Measurements from ENCODE around the gene KRTAP21-3. TPM values are rescaled to one million over a fixed set of nuclear protein-coding genes. Genes with fewer than 3 reads are reported as not detected.

KRTAP21-3 gene
- total RNA-seq, 2 experiments from 2014 or later, result not detected

DNA sequence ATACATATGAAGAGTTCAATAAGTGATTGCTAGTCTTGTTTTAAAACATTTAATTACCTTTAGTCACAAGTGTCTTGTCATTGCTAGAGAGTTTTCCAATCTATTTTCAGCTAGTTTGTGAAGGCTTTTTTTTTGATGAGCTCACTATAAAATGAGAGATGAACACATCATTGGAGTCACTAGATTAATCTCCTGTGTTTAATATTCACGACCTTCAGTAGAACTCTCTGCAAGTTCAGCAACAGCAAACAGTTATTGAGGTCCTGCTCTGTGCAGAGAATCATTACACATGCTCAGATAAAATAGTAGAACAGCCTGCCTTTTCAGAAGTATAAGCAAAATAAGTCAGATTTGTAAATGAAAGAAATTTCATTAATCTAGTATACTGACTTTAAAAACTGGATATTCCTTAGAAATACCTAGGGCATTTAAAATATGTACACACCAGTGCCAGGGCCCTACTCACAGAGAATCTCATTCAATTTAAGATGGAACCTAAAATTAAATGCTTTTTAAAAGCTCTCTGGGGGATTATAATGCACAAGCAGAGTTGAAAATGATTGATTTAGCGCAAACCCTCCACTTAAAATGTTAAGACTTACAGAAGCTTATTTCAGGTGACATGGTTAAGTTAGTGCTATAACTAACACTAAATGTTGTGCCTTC is 45.5 kb downstream of the KRTAP21-3 start:
- BruUV-seq (replicated peaks), result no TSS peak

DNA sequence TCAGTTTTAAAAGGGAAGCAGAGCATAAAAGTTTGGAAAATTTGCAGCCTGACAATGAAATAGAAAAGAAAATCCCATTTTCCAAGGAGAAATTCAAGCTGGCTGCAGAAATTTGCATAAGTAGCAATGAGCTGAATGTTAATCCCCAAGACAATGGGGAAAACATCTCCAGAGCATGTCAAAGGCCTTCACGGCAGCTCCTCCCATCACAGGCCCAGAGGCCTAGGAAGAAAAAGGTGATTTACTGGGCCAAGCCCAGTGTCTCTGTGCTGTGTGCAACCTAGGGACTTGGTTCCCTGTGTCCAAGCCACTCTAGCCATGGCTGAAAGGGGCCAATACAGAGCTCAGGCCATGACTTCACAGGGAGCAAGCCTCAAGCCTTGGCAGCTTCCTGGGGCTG is 49.8 kb downstream of the KRTAP21-3 start:
- no peaks in the 10 kb centered on the region for H3K79me2 ChIP-seq (ENCODE audit: insufficient read depth, low read depth, low read length)
- no peaks in the 10 kb centered on the region for H3K9me3 ChIP-seq (ENCODE audit: low read length)
- TF ChIP-seq, protein P1, sequence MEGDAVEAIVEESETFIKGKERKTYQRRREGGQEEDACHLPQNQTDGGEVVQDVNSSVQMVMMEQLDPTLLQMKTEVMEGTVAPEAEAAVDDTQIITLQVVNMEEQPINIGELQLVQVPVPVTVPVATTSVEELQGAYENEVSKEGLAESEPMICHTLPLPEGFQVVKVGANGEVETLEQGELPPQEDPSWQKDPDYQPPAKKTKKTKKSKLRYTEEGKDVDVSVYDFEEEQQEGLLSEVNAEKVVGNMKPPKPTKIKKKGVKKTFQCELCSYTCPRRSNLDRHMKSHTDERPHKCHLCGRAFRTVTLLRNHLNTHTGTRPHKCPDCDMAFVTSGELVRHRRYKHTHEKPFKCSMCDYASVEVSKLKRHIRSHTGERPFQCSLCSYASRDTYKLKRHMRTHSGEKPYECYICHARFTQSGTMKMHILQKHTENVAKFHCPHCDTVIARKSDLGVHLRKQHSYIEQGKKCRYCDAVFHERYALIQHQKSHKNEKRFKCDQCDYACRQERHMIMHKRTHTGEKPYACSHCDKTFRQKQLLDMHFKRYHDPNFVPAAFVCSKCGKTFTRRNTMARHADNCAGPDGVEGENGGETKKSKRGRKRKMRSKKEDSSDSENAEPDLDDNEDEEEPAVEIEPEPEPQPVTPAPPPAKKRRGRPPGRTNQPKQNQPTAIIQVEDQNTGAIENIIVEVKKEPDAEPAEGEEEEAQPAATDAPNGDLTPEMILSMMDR (conservative IDR thresholded peaks at IDR 0.05; ENCODE audit: low read length), result no peak
- TF ChIP-seq EZH2phosphoT487 (IDR thresholded peaks at IDR 0.05; ENCODE audit: borderline replicate concordance, low read depth, low read length), result no peak
- H4K20me1 ChIP-seq (ENCODE audit: insufficient read depth, low read length), result no peaks in the 10 kb centered on the region
- no peaks in the 10 kb centered on the region for H3K9me2 ChIP-seq (ENCODE audit: insufficient read depth, low read length)
- intact Hi-C loops (cut with micrococcal nuclease; ENCODE audit: unreplicated experiment), result no loop called here
- DNase-seq (ENCODE audit: low spot score), result no peak
- ChIA-PET CTCF (ENCODE audit: unreplicated experiment) (no interaction called here), POLR2A (interaction anchor here (0.7 kb wide), 1 partner anchor 163 kb away, joined by 3 read pairs; no protein-coding TSS in a partner anchor)
- H2AFZ ChIP-seq (ENCODE audit: low read length), result no peak overlapping the region
- no peak overlapping the region for H3K4me2 ChIP-seq (ENCODE audit: low read length)
- H3K27ac ChIP-seq (ENCODE audit: low read depth, low read length, poor library complexity, severe bottlenecking), result no peak overlapping the region
- H3K4me1 ChIP-seq (ENCODE audit: insufficient read depth, low read length, poor library complexity, severe bottlenecking), result no peaks in the 10 kb centered on the region
- BruUV-seq (replicated peaks), result no TSS peak
- H3K36me3 ChIP-seq (ENCODE audit: insufficient read depth, low read length), result no peaks in the 10 kb centered on the region
- no peak overlapping the region for H3K4me3 ChIP-seq (ENCODE audit: low read depth, low read length, poor library complexity, severe bottlenecking)

More for the DNA sequence above, 45.5 kb downstream of the KRTAP21-3 start:
- Histone ChIP-seq H4K20me1 (ENCODE audit: insufficient read depth, low read length) (no peaks in the 10 kb centered on the region), H3K9me2 (ENCODE audit: insufficient read depth, low read length) (no peaks in the 10 kb centered on the region), H3K79me2 (ENCODE audit: insufficient read depth, low read depth, low read length) (no peaks in the 10 kb centered on the region), H3K36me3 (ENCODE audit: insufficient read depth, low read length) (no peaks in the 10 kb centered on the region), H3K4me2 (ENCODE audit: low read length) (no peak overlapping the region), H2AFZ (ENCODE audit: low read length) (no peak overlapping the region), H3K4me3 (ENCODE audit: low read depth, low read length, poor library complexity, severe bottlenecking) (no peak overlapping the region), H3K9me3 (ENCODE audit: low read length) (no peaks in the 10 kb centered on the region), H3K27ac (ENCODE audit: low read depth, low read length, poor library complexity, severe bottlenecking) (no peak overlapping the region), H3K4me1 (ENCODE audit: insufficient read depth, low read length, poor library complexity, severe bottlenecking) (no peaks in the 10 kb centered on the region)
- TF ChIP-seq, protein P1 (conservative IDR thresholded peaks at IDR 0.05; ENCODE audit: low read length), result no peak
- TF ChIP-seq EZH2phosphoT487 (IDR thresholded peaks at IDR 0.05; ENCODE audit: borderline replicate concordance, low read depth, low read length), result no peak
- intact Hi-C loops (cut with micrococcal nuclease; ENCODE audit: unreplicated experiment), result no loop called here
- ChIA-PET CTCF (ENCODE audit: unreplicated experiment) (no interaction called here), POLR2A (interaction anchor here (1.0 kb wide), 1 partner anchor 11 kb away, joined by 3 read pairs; no protein-coding TSS in a partner anchor)
- no peak for DNase-seq (ENCODE audit: low spot score)

Small RNA genes within 50 kb of the gene (small RNA-seq; reads per million reads assigned to genes)
- not detected for gene AP000244.1
- gene KRTAP21-3, result not detected

Other genes with a start within 250 kb of the KRTAP21-3 start
- gene KRTAP19-1, start 238.4 kb downstream of the KRTAP21-3 start, total RNA-seq (2014; rRNA removed; shearing (Covaris generic)), result not detected in 2 replicates
- not detected in 2 replicates for gene KRTAP19-1, start 238.4 kb downstream of the KRTAP21-3 start, total RNA-seq (2022)
- not detected in 2 replicates for gene KRTAP19-2, start 231.3 kb downstream of the KRTAP21-3 start, total RNA-seq (2014; rRNA removed; shearing (Covaris generic))
- not detected in 2 replicates for gene KRTAP19-2, start 231.3 kb downstream of the KRTAP21-3 start, total RNA-seq (2022)
- gene KRTAP19-3, start 226.8 kb downstream of the KRTAP21-3 start, total RNA-seq (2014; rRNA removed; shearing (Covaris generic)), result not detected in 2 replicates
- not detected in 2 replicates for gene KRTAP19-3, start 226.8 kb downstream of the KRTAP21-3 start, total RNA-seq (2022)
- not detected in 2 replicates for gene KRTAP19-4, start 221.6 kb downstream of the KRTAP21-3 start, total RNA-seq (2014; rRNA removed; shearing (Covaris generic))
- not detected in 2 replicates for gene KRTAP19-4, start 221.6 kb downstream of the KRTAP21-3 start, total RNA-seq (2022)
- gene KRTAP19-5, start 216.6 kb downstream of the KRTAP21-3 start, total RNA-seq (2014; rRNA removed; shearing (Covaris generic)), result not detected in 2 replicates
- not detected in 2 replicates for gene KRTAP19-5, start 216.6 kb downstream of the KRTAP21-3 start, total RNA-seq (2022)
- not detected in 2 replicates for gene KRTAP19-6, start 176.9 kb downstream of the KRTAP21-3 start, total RNA-seq (2014; rRNA removed; shearing (Covaris generic))
- gene KRTAP19-6, start 176.9 kb downstream of the KRTAP21-3 start, total RNA-seq (2022), result not detected in 2 replicates
- gene KRTAP19-7, start 157.5 kb downstream of the KRTAP21-3 start, total RNA-seq (2014; rRNA removed; shearing (Covaris generic)), result not detected in 2 replicates
- gene KRTAP19-7, start 157.5 kb downstream of the KRTAP21-3 start, total RNA-seq (2022), result not detected in 2 replicates
- gene KRTAP22-2, start 128.4 kb downstream of the KRTAP21-3 start, total RNA-seq (2014; rRNA removed; shearing (Covaris generic)), result not detected in 2 replicates
- gene KRTAP22-2, start 128.4 kb downstream of the KRTAP21-3 start, total RNA-seq (2022), result not detected in 2 replicates
- gene KRTAP6-3, start 126.3 kb downstream of the KRTAP21-3 start, total RNA-seq (2014; rRNA removed; shearing (Covaris generic)), result not detected in 2 replicates
- gene KRTAP6-3, start 126.3 kb downstream of the KRTAP21-3 start, total RNA-seq (2022), result not detected in 2 replicates
- not detected in 2 replicates for gene KRTAP6-2, start 119.9 kb downstream of the KRTAP21-3 start, total RNA-seq (2014; rRNA removed; shearing (Covaris generic))
- not detected in 2 replicates for gene KRTAP6-2, start 119.9 kb downstream of the KRTAP21-3 start, total RNA-seq (2022)
- not detected in 2 replicates for gene KRTAP22-1, start 117.7 kb downstream of the KRTAP21-3 start, total RNA-seq (2014; rRNA removed; shearing (Covaris generic))
- gene KRTAP22-1, start 117.7 kb downstream of the KRTAP21-3 start, total RNA-seq (2022), result not detected in 2 replicates
- not detected in 2 replicates for gene KRTAP6-1, start 104.8 kb downstream of the KRTAP21-3 start, total RNA-seq (2014; rRNA removed; shearing (Covaris generic))
- gene KRTAP6-1, start 104.8 kb downstream of the KRTAP21-3 start, total RNA-seq (2022), result not detected in 2 replicates
- gene KRTAP20-1, start 102.4 kb downstream of the KRTAP21-3 start, total RNA-seq (2014; rRNA removed; shearing (Covaris generic)), result not detected in 2 replicates
- not detected in 2 replicates for gene KRTAP20-1, start 102.4 kb downstream of the KRTAP21-3 start, total RNA-seq (2022)
- not detected in 2 replicates for gene KRTAP20-4, start 98.2 kb downstream of the KRTAP21-3 start, total RNA-seq (2014; rRNA removed; shearing (Covaris generic))
- gene KRTAP20-4, start 98.2 kb downstream of the KRTAP21-3 start, total RNA-seq (2022), result not detected in 2 replicates
- not detected in 2 replicates for gene KRTAP20-2, start 83.6 kb downstream of the KRTAP21-3 start, total RNA-seq (2014; rRNA removed; shearing (Covaris generic))
- gene KRTAP20-2, start 83.6 kb downstream of the KRTAP21-3 start, total RNA-seq (2022), result not detected in 2 replicates
- not detected in 2 replicates for gene KRTAP20-3, start 75.9 kb downstream of the KRTAP21-3 start, total RNA-seq (2014; rRNA removed; shearing (Covaris generic))
- not detected in 2 replicates for gene KRTAP20-3, start 75.9 kb downstream of the KRTAP21-3 start, total RNA-seq (2022)
- not detected in 2 replicates for gene KRTAP21-2, start 28.5 kb upstream of the KRTAP21-3 start, total RNA-seq (2014; rRNA removed; shearing (Covaris generic))
- gene KRTAP21-2, start 28.5 kb upstream of the KRTAP21-3 start, total RNA-seq (2022), result not detected in 2 replicates
- not detected in 2 replicates for gene KRTAP21-1, start 36.7 kb upstream of the KRTAP21-3 start, total RNA-seq (2014; rRNA removed; shearing (Covaris generic))
- gene KRTAP21-1, start 36.7 kb upstream of the KRTAP21-3 start, total RNA-seq (2022), result not detected in 2 replicates
- gene KRTAP8-1, start 94.5 kb upstream of the KRTAP21-3 start, total RNA-seq (2014; rRNA removed; shearing (Covaris generic)), result not detected in 2 replicates
- not detected in 2 replicates for gene KRTAP8-1, start 94.5 kb upstream of the KRTAP21-3 start, total RNA-seq (2022)
- gene KRTAP7-1, start 111.0 kb upstream of the KRTAP21-3 start, total RNA-seq (2014; rRNA removed; shearing (Covaris generic)), result not detected in 2 replicates
- not detected in 2 replicates for gene KRTAP7-1, start 111.0 kb upstream of the KRTAP21-3 start, total RNA-seq (2022)
- not detected in 2 replicates for gene KRTAP11-1, start 162.8 kb upstream of the KRTAP21-3 start, total RNA-seq (2014; rRNA removed; shearing (Covaris generic))
- not detected in 2 replicates for gene KRTAP11-1, start 162.8 kb upstream of the KRTAP21-3 start, total RNA-seq (2022)